GM20431 (cell line): ENCODE data around the gene TSC22D4.

Experiments used
- in situ Hi-C: fragments of 300-500 bp; cut with MseI, MboI; formaldehyde crosslinking; loops from one replicate; pipeline ENCODE4 v1.15.0; 2020; ENCODE audit warnings: low sequenced_read_pairs; ENCODE audit not compliant: unreplicated experiment

Gene TSC22D4

GRCh38 chr7:100493476-100494264, 14.7 kb upstream of the TSC22D4 start:
- in situ Hi-C loops: loop anchor here (25.0 kb wide), 1 partner anchor 194 kb away; the partner anchor contains the start of gene GIGYF1

- in situ Hi-C loops: loop anchor here (25.0 kb wide), 1 partner anchor 194 kb away; the partner anchor contains the start of gene GIGYF1
These were observed 13.9 kb upstream of the TSC22D4 start for GRCh38 chr7:100492738-100493475.

GRCh38 chr7:100491192-100491578, 12.2 kb upstream of the TSC22D4 start:
- in situ Hi-C loops: loop anchor here (25.0 kb wide), 1 partner anchor 196 kb away; the partner anchor contains the start of gene GIGYF1

- in situ Hi-C loops: loop anchor here (25.0 kb wide), 1 partner anchor 197 kb away; the partner anchor contains the start of gene GIGYF1
These were observed 11.6 kb upstream of the TSC22D4 start for GRCh38 chr7:100490483-100491191.

GRCh38 chr7:100489824-100490223, 10.8 kb upstream of the TSC22D4 start:
- in situ Hi-C loops: loop anchor here (10.0 to 25.0 kb wide), 2 partner anchors 65 to 197 kb away; partner anchors contain the start of gene GIGYF1

- in situ Hi-C loops: loop anchor here (10.0 to 25.0 kb wide), 2 partner anchors 66 to 198 kb away; partner anchors contain the start of gene GIGYF1
These were observed 10.1 kb upstream of the TSC22D4 start for GRCh38 chr7:100489121-100489520.

GRCh38 chr7:100488333-100489095, 9.5 kb upstream of the TSC22D4 start:
- in situ Hi-C loops: loop anchor here (10.0 to 25.0 kb wide), 2 partner anchors 66 to 199 kb away; partner anchors contain the start of gene GIGYF1

GRCh38 chr7:100486753-100487446, 7.9 kb upstream of the TSC22D4 start:
- in situ Hi-C loops: loop anchor here (10.0 to 25.0 kb wide), 2 partner anchors 68 to 200 kb away; partner anchors contain the start of gene GIGYF1

GRCh38 chr7:100486111-100486636, 7.2 kb upstream of the TSC22D4 start:
- in situ Hi-C loops: loop anchor here (10.0 to 25.0 kb wide), 2 partner anchors 69 to 201 kb away; partner anchors contain the start of gene GIGYF1

GRCh38 chr7:100485471-100485876, 6.5 kb upstream of the TSC22D4 start:
- in situ Hi-C loops: loop anchor here (10.0 to 25.0 kb wide), 2 partner anchors 69 to 202 kb away; partner anchors contain the start of gene GIGYF1

GRCh38 chr7:100484673-100485045, 5.6 kb upstream of the TSC22D4 start:
- in situ Hi-C loops: loop anchor here (10.0 to 25.0 kb wide), 2 partner anchors 70 to 203 kb away; partner anchors contain the start of gene GIGYF1

GRCh38 chr7:100483722-100484672, 5.0 kb upstream of the TSC22D4 start, which contains the start of gene NYAP1:
TSS of gene NYAP1 (plus strand) at chr7:100483927. CDS start at chr7:100485312, 1,385 bp downstream.
- in situ Hi-C loops: loop anchor here (10.0 to 25.0 kb wide), 2 partner anchors 71 to 203 kb away; partner anchors contain the start of gene GIGYF1

- in situ Hi-C loops: loop anchor here (10.0 to 25.0 kb wide), 2 partner anchors 72 to 204 kb away; partner anchors contain the start of gene GIGYF1
These were observed 4.2 kb upstream of the TSC22D4 start for GRCh38 chr7:100483090-100483721.

GRCh38 chr7:100482728-100483089, 3.7 kb upstream of the TSC22D4 start:
- in situ Hi-C loops: loop anchor here (10.0 to 25.0 kb wide), 2 partner anchors 72 to 205 kb away; partner anchors contain the start of gene GIGYF1

GRCh38 chr7:100481466-100481865, 2.5 kb upstream of the TSC22D4 start:
- in situ Hi-C loops: loop anchor here (10.0 to 25.0 kb wide), 2 partner anchors 73 to 206 kb away; partner anchors contain the start of gene GIGYF1

- in situ Hi-C loops: loop anchor here (25.0 kb wide), 1 partner anchor 209 kb away; the partner anchor contains the start of gene GIGYF1
These were observed 1.1 kb downstream of the TSC22D4 start for GRCh38 chr7:100477871-100478267.
